GM18909 (cell line): Measurements from ENCODE around the gene SEMA4C.
"Not testable (repeated sequence)": the region's sequence is repeated elsewhere in the genome, so short reads cannot be mapped to it uniquely, and the experiment has no call there.

ENCODE experiments used
- ATAC-seq: cut with Tn5 transposase; IDR thresholded peaks from one replicate; pipeline ENCODE4 v1.9.1; 2021; ENCODE audit warnings: mild to moderate bottlenecking; ENCODE audit not compliant: unreplicated experiment, poor library complexity

SEMA4C gene

GRCh38 chr2:96898641-96899412 is 28.9 kb upstream of the SEMA4C start:
- no peak for ATAC-seq

GRCh38 chr2:96898135-96898505 is 28.2 kb upstream of the SEMA4C start:
- ATAC-seq = no peak

- ATAC-seq = no peak
Measured at GRCh38 chr2:96897491-96898134, 27.7 kb upstream of the SEMA4C start.

- ATAC-seq = no peak
Measured at GRCh38 chr2:96895746-96896651, 26.1 kb upstream of the SEMA4C start.

- no peak for ATAC-seq
Measured at GRCh38 chr2:96895032-96895745, 25.3 kb upstream of the SEMA4C start.

GRCh38 chr2:96894151-96894531 is 24.3 kb upstream of the SEMA4C start:
- no peak for ATAC-seq

- no peak for ATAC-seq
Measured at GRCh38 chr2:96893289-96894150, 23.6 kb upstream of the SEMA4C start.

- ATAC-seq = no peak
Measured at GRCh38 chr2:96891591-96892333, 21.9 kb upstream of the SEMA4C start.

- no peak for ATAC-seq
Measured at GRCh38 chr2:96890726-96891385, 21.0 kb upstream of the SEMA4C start.

- ATAC-seq = no peak
Measured at GRCh38 chr2:96890252-96890651, 20.4 kb upstream of the SEMA4C start.

- not testable (repeated sequence) for ATAC-seq
Measured at GRCh38 chr2:96889502-96889901, 19.6 kb upstream of the SEMA4C start.

GRCh38 chr2:96888072-96889011 is 18.5 kb upstream of the SEMA4C start:
- no peak for ATAC-seq

- no peak for ATAC-seq
Measured at GRCh38 chr2:96887493-96888012, 17.7 kb upstream of the SEMA4C start.

- ATAC-seq = no peak
Measured at GRCh38 chr2:96885432-96886347, 15.8 kb upstream of the SEMA4C start.

GRCh38 chr2:96884299-96885094 is 14.6 kb upstream of the SEMA4C start:
- no peak for ATAC-seq
